ENCODE results near the gene PWP2. TPM values are rescaled to one million over a fixed set of nuclear protein-coding genes. Genes with fewer than 3 reads are reported as not detected.
"Not testable (repeated sequence)": the region's sequence is repeated elsewhere in the genome, so short reads cannot be mapped to it uniquely, and the experiment has no call there.

Gene PWP2
- total and polyA plus RNA-seq, 2 of the 4 experiments (the other 2 are of a cell fraction), result 2.4 to 7.0 TPM

- H4K20me1 ChIP-seq (ENCODE audit: insufficient read depth, low read length); H4K5ac ChIP-seq (ENCODE audit: low read depth, low read length); in situ Hi-C loops (cut with MboI; ENCODE audit: low sequenced_read_pairs); intact Hi-C loops (cut with micrococcal nuclease); POLR2A ChIA-PET (ENCODE audit: unreplicated experiment); H3K27me3 ChIP-seq (ENCODE audit: control insufficient read depth, insufficient read depth, low read length); H2BK120ac ChIP-seq (ENCODE audit: low read depth, low read length); H2BK15ac ChIP-seq (ENCODE audit: low read depth, low read length); BruUV-seq (replicated peaks); H3K4me3 ChIP-seq (ENCODE audit: insufficient read depth, low read depth, low read length); H3K56ac ChIP-seq (ENCODE audit: extremely low read depth, insufficient read depth, low read length); H3K18ac ChIP-seq (ENCODE audit: low read depth, low read length); H2BK20ac ChIP-seq (ENCODE audit: low read depth, low read length); H3K4ac ChIP-seq (ENCODE audit: low read depth, low read length); H2BK5ac ChIP-seq (ENCODE audit: low read depth, low read length, poor library complexity, severe bottlenecking); H3K9me3 ChIP-seq (ENCODE audit: control insufficient read depth, insufficient read depth, low read length); H4K91ac ChIP-seq (ENCODE audit: insufficient read depth, low read depth, low read length); H3K9me1 ChIP-seq (ENCODE audit: insufficient read depth, low read length); H2AK9ac ChIP-seq (replicated peaks; ENCODE audit: low read depth, low read length, poor library complexity); H3K23ac ChIP-seq (ENCODE audit: low read depth, low read length); H3K9ac ChIP-seq (ENCODE audit: low read depth, low read length); H4K8ac ChIP-seq (ENCODE audit: low read depth in 2 of 2, low read length in 2 of 2); H2AFZ ChIP-seq (replicated peaks; ENCODE audit: low read length, poor library complexity); dilution Hi-C loops (cut with HindIII; ENCODE audit: low sequenced_read_pairs, unreplicated experiment); H3K14ac ChIP-seq (replicated peaks; ENCODE audit: low read depth, low read length); H3K4me2 ChIP-seq (ENCODE audit: low read depth, low read length); H2AK5ac ChIP-seq (ENCODE audit: low read depth, low read length); H3K27ac ChIP-seq (ENCODE audit: insufficient read depth, low read length); H3K36me3 ChIP-seq (ENCODE audit: control insufficient read depth, insufficient read depth, low read length); CTCF ChIA-PET; H3K79me1 ChIP-seq (ENCODE audit: low read depth in 1 of 2, low read length in 2 of 2); ATAC-seq (ENCODE audit: low read depth); DNase-seq; H3K4me1 ChIP-seq (ENCODE audit: control insufficient read depth, insufficient read depth, low read length): not testable (repeated sequence)
- WGBS, 2 experiments (ENCODE audit: extremely low coverage in 2 of 2, insufficient read length in 1 of 2), result no CpG with 5 or more reads among the region's 33 CpGs
Measured at GRCh38 chr21:44113702-44114371, 6.6 kb downstream of the PWP2 start.

GRCh38 chr21:44122131-44122530, 14.9 kb downstream of the PWP2 start:
- ATAC-seq (ENCODE audit: low read depth); DNase-seq; CTCF ChIA-PET; H3K4me3 ChIP-seq (ENCODE audit: insufficient read depth, low read depth, low read length); H3K18ac ChIP-seq (ENCODE audit: low read depth, low read length); H4K91ac ChIP-seq (ENCODE audit: insufficient read depth, low read depth, low read length); H3K9ac ChIP-seq (ENCODE audit: low read depth, low read length); H3K79me1 ChIP-seq (ENCODE audit: low read depth in 1 of 2, low read length in 2 of 2); H3K36me3 ChIP-seq (ENCODE audit: control insufficient read depth, insufficient read depth, low read length); H4K8ac ChIP-seq (ENCODE audit: low read depth in 2 of 2, low read length in 2 of 2); POLR2A ChIA-PET (ENCODE audit: unreplicated experiment); H3K4me2 ChIP-seq (ENCODE audit: low read depth, low read length); H4K20me1 ChIP-seq (ENCODE audit: insufficient read depth, low read length); H2BK20ac ChIP-seq (ENCODE audit: low read depth, low read length); H3K23ac ChIP-seq (ENCODE audit: low read depth, low read length); dilution Hi-C loops (cut with HindIII; ENCODE audit: low sequenced_read_pairs, unreplicated experiment); H2AFZ ChIP-seq (replicated peaks; ENCODE audit: low read length, poor library complexity); H3K9me3 ChIP-seq (ENCODE audit: control insufficient read depth, insufficient read depth, low read length); H2AK5ac ChIP-seq (ENCODE audit: low read depth, low read length); H3K4me1 ChIP-seq (ENCODE audit: control insufficient read depth, insufficient read depth, low read length); in situ Hi-C loops (cut with MboI; ENCODE audit: low sequenced_read_pairs); intact Hi-C loops (cut with micrococcal nuclease); H2BK5ac ChIP-seq (ENCODE audit: low read depth, low read length, poor library complexity, severe bottlenecking); BruUV-seq (replicated peaks); H3K27me3 ChIP-seq (ENCODE audit: control insufficient read depth, insufficient read depth, low read length); H4K5ac ChIP-seq (ENCODE audit: low read depth, low read length); H2AK9ac ChIP-seq (replicated peaks; ENCODE audit: low read depth, low read length, poor library complexity); H2BK120ac ChIP-seq (ENCODE audit: low read depth, low read length); H3K14ac ChIP-seq (replicated peaks; ENCODE audit: low read depth, low read length); H3K27ac ChIP-seq (ENCODE audit: insufficient read depth, low read length); H3K4ac ChIP-seq (ENCODE audit: low read depth, low read length); H2BK15ac ChIP-seq (ENCODE audit: low read depth, low read length); H3K56ac ChIP-seq (ENCODE audit: extremely low read depth, insufficient read depth, low read length); H3K9me1 ChIP-seq (ENCODE audit: insufficient read depth, low read length): not testable (repeated sequence)
- no CpG with 5 or more reads among the region's 10 CpGs for WGBS, 2 experiments (ENCODE audit: extremely low coverage in 2 of 2, insufficient read length in 1 of 2)

Data from IMR-90 (cell line).